K562 (cell line): Measurements from ENCODE around the gene RPS28. TPM values are rescaled to one million over a fixed set of nuclear protein-coding genes. Genes with fewer than 3 reads are reported as not detected.

Source experiments
- ATAC-seq: fragments of 200-7000 bp; cut with Tn5 transposase; 3 replicates; pipeline ENCODE4 v1.9.1; 2020; ENCODE audit warnings: moderate library complexity
- BruUV-seq: library from RNA; stranded (reverse); fragments of 400-500 nt; replicated peaks from 2 replicates; lab custom pipeline; 2021; lab: Mats Ljungman, UMichigan
- CTCF ChIA-PET: fragments of 300-600 bp; formaldehyde crosslinking; extraction: SDS; loops from one replicate; lab custom pipeline; 2021; ENCODE audit warnings: low intra/inter-chr PET ratio; lab: Yijun Ruan, JAX
- POLR2A ChIA-PET: fragments of 300-600, 350-650 bp; sonication (Branson Sonifier 250); formaldehyde crosslinking; extraction: SDS; loops from one replicate; lab custom pipeline; 2021; ENCODE audit warnings: antibody characterized with exemption, inconsistent platforms; lab: Yijun Ruan, JAX
- DNase-seq, 4 experiments: peaks; one replicate each; pipeline versions ENCODE4 v3.0.0 to v3.0.0-alpha.2; 2011 to 2018; ENCODE audit warnings: low spot score in 3 of 4, mixed read lengths in 3 of 4; ENCODE audit errors: extremely low read depth in 1 of 4
- FAIRE-seq: peaks from 2 replicates; lab custom pipeline; 2011; peaks lifted over from hg19 to GRCh38; lab: Jason Lieb, UNC
- H2AFZ ChIP-seq: 2 replicates; pipeline ENCODE4 v1.6.0; 2011; ENCODE audit warnings: low read depth, low read length, control low read depth, inconsistent platforms
- H3K27ac ChIP-seq: fragments of 200-600 bp; 3 replicates; pipeline ENCODE4 v1.8.0; 2011; ENCODE audit warnings: low read depth, mild to moderate bottlenecking, control low read depth, inconsistent platforms, low read length, moderate library complexity, mixed read lengths; ENCODE audit errors: extremely low read depth
- H3K27me3 ChIP-seq, 2 experiments: fragments of 300-600 bp in 1 of 2; 2 replicates in 1 of 2; 3 replicates in 1 of 2; pipeline versions ENCODE4 v1.6.0 to v1.8.0; 2011; ENCODE audit warnings: inconsistent platforms in 2 of 2, low read length in 2 of 2, mild to moderate bottlenecking in 1 of 2, mixed read lengths in 1 of 2, moderate library complexity in 1 of 2; ENCODE audit not compliant: control insufficient read depth in 2 of 2, insufficient read depth in 2 of 2
- H3K36me3 ChIP-seq: fragments of 300-600 bp; 3 replicates; pipeline ENCODE4 v1.8.0; 2011; ENCODE audit warnings: mild to moderate bottlenecking, low read length, inconsistent platforms; ENCODE audit not compliant: control insufficient read depth, insufficient read depth
- H3K4me1 ChIP-seq, 2 experiments: fragments of 200-600 bp in 1 of 2; replicated peaks in 1 of 2; 2 replicates in 1 of 2; 3 replicates in 1 of 2; pipeline versions ENCODE4 v1.5.1 to v1.8.0; 2011; ENCODE audit warnings: inconsistent platforms in 2 of 2, low read length in 2 of 2, mild to moderate bottlenecking in 1 of 2, mixed read lengths in 1 of 2, moderate library complexity in 1 of 2; ENCODE audit not compliant: control insufficient read depth in 2 of 2, insufficient read depth in 2 of 2
- H3K4me2 ChIP-seq: 2 replicates; pipeline ENCODE4 v1.6.1; 2011; ENCODE audit warnings: low read length, control low read depth, inconsistent platforms, mixed read lengths; ENCODE audit not compliant: insufficient read depth
- H3K4me3 ChIP-seq: fragments of 200-600 bp; sonication (generic), shearing (Covaris generic); 2 replicates; pipeline ENCODE4 v1.5.1; 2016; ENCODE audit warnings: control low read depth, inconsistent platforms
- H3K79me2 ChIP-seq: fragments of 200-600 bp; 3 replicates; pipeline ENCODE4 v1.8.0; 2011; ENCODE audit warnings: low read length, inconsistent platforms; ENCODE audit not compliant: control insufficient read depth, insufficient read depth
- H3K9ac ChIP-seq, 2 experiments: 2 replicates each; pipeline versions ENCODE4 v1.6.0 to v1.6.1; 2011; ENCODE audit warnings: low read depth in 2 of 2, low read length in 2 of 2, control low read depth in 1 of 2, inconsistent platforms in 1 of 2, mild to moderate bottlenecking in 1 of 2, mixed read lengths in 1 of 2; ENCODE audit not compliant: insufficient read depth in 1 of 2
- H3K9me1 ChIP-seq: one replicate; pipeline ENCODE4 v1.6.0; 2011; ENCODE audit warnings: inconsistent platforms, mild to moderate bottlenecking, low read length, moderate library complexity; ENCODE audit not compliant: control insufficient read depth, insufficient read depth
- H3K9me3 ChIP-seq: replicated peaks from 2 replicates; pipeline ENCODE4 v1.5.1; 2011; ENCODE audit warnings: low read depth, low read length, inconsistent platforms; ENCODE audit not compliant: control insufficient read depth, insufficient read depth
- H4K20me1 ChIP-seq: replicated peaks from 2 replicates; pipeline ENCODE4 v1.6.1; 2011; ENCODE audit warnings: low read length, inconsistent platforms, mixed read lengths; ENCODE audit not compliant: control insufficient read depth, insufficient read depth
- ADNP ChIP-seq: fragments of 200-800 bp; sonication (Bioruptor generic); IDR thresholded peaks from 2 replicates; pipeline ENCODE4 v1.6.1; 2016; ENCODE audit warnings: missing genetic modification characterization, missing compliant biosample characterization
- BHLHE40 ChIP-seq: IDR thresholded peaks from 2 replicates; pipeline ENCODE4 v1.6.1; 2011; ENCODE audit warnings: low read length, improper control_type of control experiment
- CTBP1 ChIP-seq: fragments of 450-650 bp; IDR thresholded peaks from 2 replicates; pipeline ENCODE4 v1.6.1; 2016; ENCODE audit warnings: borderline replicate concordance
- ELF2 ChIP-seq: fragments of 250-450 bp; sonication (Bioruptor Pico); IDR thresholded peaks from 2 replicates; pipeline ENCODE4 v1.5.0; 2021; ENCODE audit warnings: mild to moderate bottlenecking
- KDM1A ChIP-seq, 2 experiments: fragments of 450-650 bp; IDR thresholded peaks; 2 replicates each; pipeline ENCODE4 v1.6.1; 2016; ENCODE audit warnings: mild to moderate bottlenecking in 2 of 2
- KLF1 ChIP-seq: fragments of 450-650 bp; IDR thresholded peaks from 2 replicates; pipeline ENCODE4 v1.6.1; 2016; ENCODE audit warnings: missing genetic modification characterization, missing compliant biosample characterization
- MYNN ChIP-seq, 2 experiments: sonication (generic); formaldehyde crosslinking in 1 of 2; IDR thresholded peaks; 2 replicates each; pipeline versions ENCODE4 v1.5.0 to v1.6.1; 2016 to 2020; ENCODE audit warnings: antibody characterized with exemption in 1 of 2, missing genetic modification reagents in 1 of 2
- RBM25 ChIP-seq: fragments of 200-400 bp; formaldehyde crosslinking; IDR thresholded peaks from 2 replicates; pipeline ENCODE4 v1.6.1; 2018; ENCODE audit warnings: low read length, low read depth, moderate library complexity; ENCODE audit not compliant: severe bottlenecking
- RCOR1 ChIP-seq, 2 experiments: IDR thresholded peaks; 2 replicates each; pipeline ENCODE4 v1.6.1; 2012; ENCODE audit warnings: low read depth in 2 of 2, low read length in 2 of 2, borderline replicate concordance in 1 of 2, improper control_type of control experiment in 1 of 2
- SMARCA5 ChIP-seq: fragments of 450-650 bp; IDR thresholded peaks from 2 replicates; pipeline ENCODE4 v1.6.1; 2016
- TEAD4 ChIP-seq, 2 experiments: sonication (generic) in 1 of 2; formaldehyde crosslinking in 1 of 2; IDR thresholded peaks; 2 replicates each; pipeline versions ENCODE4 v1.6.1 to v1.8.0; 2012 to 2022; ENCODE audit warnings: borderline replicate concordance in 1 of 2, inconsistent platforms in 1 of 2, low read length in 1 of 2, mild to moderate bottlenecking in 1 of 2, missing genetic modification reagents in 1 of 2
- ZNF282 ChIP-seq: sonication (generic); formaldehyde crosslinking; IDR thresholded peaks from 2 replicates; pipeline ENCODE4 v1.8.1; 2023; ENCODE audit warnings: missing genetic modification reagents
- ZNF3 ChIP-seq: fragments of 250-450 bp; sonication (Bioruptor Pico); IDR thresholded peaks from 2 replicates; pipeline ENCODE4 v1.5.0; 2021; ENCODE audit warnings: mild to moderate bottlenecking, moderate library complexity
- ZNF384 ChIP-seq: IDR thresholded peaks from 2 replicates; pipeline ENCODE4 v1.6.1; 2012; ENCODE audit warnings: low read depth, low read length, improper control_type of control experiment
- ZNF431 ChIP-seq: sonication (generic); formaldehyde crosslinking; IDR thresholded peaks from 2 replicates; pipeline ENCODE4 v1.8.0; 2022; ENCODE audit warnings: mild to moderate bottlenecking, missing genetic modification reagents
- ZNF57 ChIP-seq: fragments of 450-650 bp; formaldehyde crosslinking; IDR thresholded peaks from 2 replicates; pipeline ENCODE4 v1.4.0; 2020; ENCODE audit warnings: mild to moderate bottlenecking, moderate library complexity
- ZNF584 ChIP-seq: fragments of 200-800 bp; sonication (Bioruptor generic); IDR thresholded peaks from 2 replicates; pipeline ENCODE4 v1.6.1; 2016; ENCODE audit warnings: low read depth, mild to moderate bottlenecking, missing genetic modification characterization, missing compliant biosample characterization
- ZNF75A ChIP-seq: fragments of 450-650 bp; formaldehyde crosslinking; IDR thresholded peaks from 2 replicates; pipeline ENCODE4 v1.4.0; 2020; ENCODE audit warnings: mild to moderate bottlenecking
- WGBS: fragments of 100-300 bp; shearing (Covaris generic); methylation state at CpG from one replicate; pipeline ENCODE4 v1.1.6; 2016; ENCODE audit warnings: low coverage, mixed read lengths; ENCODE audit not compliant: insufficient coverage; ENCODE audit errors: missing lambda C conversion rate; 5-methylcytosine and 5-hydroxymethylcytosine counted together
- in situ Hi-C: fragments of 300-500 bp; cut with MboI; formaldehyde crosslinking; loops from 4 replicates; pipeline ENCODE4 v1.15.0; 2018; ENCODE audit warnings: inconsistent platforms, mixed read lengths
- intact Hi-C: fragments of 100-400 bp; cut with micrococcal nuclease; formaldehyde crosslinking; loops from 2 replicates; pipeline ENCODE4 v1.14.2; 2022
- polyA plus RNA-seq, 8 experiments: library from polyadenylated mRNA; depleted of rRNA in 4 of 8; stranded (reverse) in 5 of 8; unstranded in 3 of 8; fragments of >200 nt; fragmentation: Nextera tagmentation in 2 of 8; fragmentation: Illumina TruSeq in 1 of 8; extraction: Ambion mirVana in 2 of 8; extraction: Trizol in 1 of 8; gene quantifications; 2 replicates each; pipeline versions ENCODE4 v1.2.1 to v1.2.3, GENCODE V29; 2011 to 2014; ENCODE audit warnings: inconsistent platforms in 1 of 8, missing spikeins in 1 of 8
- total RNA-seq, 7 experiments: library from RNA; depleted of rRNA in 6 of 7; stranded (reverse); fragments of >200 nt in 6 of 7; fragmentation: Illumina TruSeq in 2 of 7; extraction: Trizol in 2 of 7; gene quantifications; 2 replicates each; pipeline versions ENCODE4 v1.2.1 to v1.2.3, GENCODE V29; 2011 to 2021; ENCODE audit warnings: low replicate concordance in 1 of 7
- TF ChIP-seq, protein P1 (sequence below): IDR thresholded peaks from 2 replicates; pipeline ENCODE4 v1.6.1; 2012; ENCODE audit warnings: low read depth, low read length, improper control_type of control experiment, borderline replicate concordance
- TF ChIP-seq, protein P2 (sequence below), 2 experiments: fragments of 250-450 bp in 1 of 2; fragments of 450-650 bp in 1 of 2; sonication (Bioruptor Pico) in 1 of 2; IDR thresholded peaks; 2 replicates each; pipeline versions ENCODE4 v1.6.1 to v1.8.0; 2016 to 2021; ENCODE audit warnings: mild to moderate bottlenecking in 2 of 2, moderate library complexity in 2 of 2, missing compliant biosample characterization in 1 of 2, missing genetic modification characterization in 1 of 2
- TF ChIP-seq, protein P3 (sequence below): fragments of 450-650 bp; IDR thresholded peaks from 2 replicates; pipeline ENCODE4 v1.6.1; 2017; ENCODE audit warnings: mild to moderate bottlenecking, moderate library complexity

Gene RPS28
- total and polyA plus RNA-seq, 9 of the 15 experiments (the other 6 are each of a cell fraction or from before 2014, with no cell fraction given): 165 to 2,827 (median 1,303) TPM

DNA sequence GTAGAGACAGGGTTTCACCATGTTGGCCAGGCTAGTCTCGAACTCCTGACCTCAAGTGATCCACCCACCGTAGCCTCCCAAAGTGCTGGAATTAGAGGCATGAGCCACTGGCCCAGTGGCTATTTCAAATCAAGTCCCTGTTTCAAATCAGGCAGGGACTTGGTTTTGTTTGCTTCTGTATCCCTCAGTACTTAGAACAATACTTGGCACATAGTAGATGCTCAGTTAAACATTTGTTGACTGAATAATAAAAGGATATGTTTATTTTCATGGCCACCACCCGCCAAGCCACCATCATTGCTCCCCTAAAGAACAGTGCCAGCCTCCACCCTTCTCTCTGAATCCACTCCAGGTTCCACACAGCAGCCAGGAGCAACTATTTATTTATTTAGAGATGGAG, 4.2 kb downstream of the RPS28 start:
- H3K36me3 ChIP-seq: peaks cover 35% of the 10 kb centered on the region
- CTCF ChIA-PET: interaction anchor here (0.6 kb wide), 1 partner anchor 26 kb away, joined by 5 read pairs; no protein-coding TSS in a partner anchor
- ATAC-seq (no peak), DNase-seq (no peak), FAIRE-seq (no peak)
- H3K27ac ChIP-seq: no peak overlapping the region
- BruUV-seq: no TSS peak
- no peak overlapping the region for H3K4me3 ChIP-seq
- H3K27me3 ChIP-seq: no peaks in the 10 kb centered on the region
- peaks cover 36% of the 10 kb centered on the region for H3K79me2 ChIP-seq
- no peaks in the 10 kb centered on the region for H3K9me1 ChIP-seq
- no peak overlapping the region for H3K4me2 ChIP-seq
- in situ Hi-C loops (no loop called here), intact Hi-C loops (loop anchor here (10.0 kb wide), 1 partner anchor 61 kb away; no protein-coding TSS in a partner anchor)
- POLR2A ChIA-PET: interaction anchor here (0.6 to 0.9 kb wide), 3 partner anchors 19 to 209 kb away, joined by 3 read pairs; no protein-coding TSS in a partner anchor
- H3K9ac ChIP-seq: no peak overlapping the region
- H2AFZ ChIP-seq: no peak overlapping the region
- H3K4me1 ChIP-seq: peaks cover 17 to 22% of the 10 kb centered on the region in 2 experiments
- H4K20me1 ChIP-seq: peaks cover 26% of the 10 kb centered on the region; the same call in 1 of the 2 replicates
- no peaks in the 10 kb centered on the region for H3K9me3 ChIP-seq
- 61% methylated on average over 3 of the region's 3 CpGs for WGBS
- peak; percentile 81 for TF ChIP-seq SMARCA5
- TF ChIP-seq TEAD4 (IDR thresholded peaks at IDR 0.05; ENCODE audit: low read length): no peak
- TF ChIP-seq TEAD4 (CRISPR knock-in tag; IDR thresholded peaks at IDR 0.05; ENCODE audit: borderline replicate concordance): no peak
- no peak for TF ChIP-seq ZNF384
- TF ChIP-seq RBM25: peak; percentile 84
- TF ChIP-seq ELF2 (CRISPR knock-in tag): no peak
- TF ChIP-seq, protein P1, sequence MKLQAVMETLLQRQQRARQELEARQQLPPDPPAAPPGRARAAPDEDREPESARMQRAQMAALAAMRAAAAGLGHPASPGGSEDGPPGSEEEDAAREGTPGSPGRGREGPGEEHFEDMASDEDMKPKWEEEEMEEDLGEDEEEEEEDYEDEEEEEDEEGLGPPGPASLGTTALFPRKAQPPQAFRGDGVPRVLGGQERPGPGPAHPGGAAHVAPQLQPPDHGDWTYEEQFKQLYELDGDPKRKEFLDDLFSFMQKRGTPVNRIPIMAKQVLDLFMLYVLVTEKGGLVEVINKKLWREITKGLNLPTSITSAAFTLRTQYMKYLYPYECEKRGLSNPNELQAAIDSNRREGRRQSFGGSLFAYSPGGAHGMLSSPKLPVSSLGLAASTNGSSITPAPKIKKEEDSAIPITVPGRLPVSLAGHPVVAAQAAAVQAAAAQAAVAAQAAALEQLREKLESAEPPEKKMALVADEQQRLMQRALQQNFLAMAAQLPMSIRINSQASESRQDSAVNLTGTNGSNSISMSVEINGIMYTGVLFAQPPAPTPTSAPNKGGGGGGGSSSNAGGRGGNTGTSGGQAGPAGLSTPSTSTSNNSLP: no peak
- TF ChIP-seq KDM1A (IDR thresholded peaks at IDR 0.05): peak; percentile 35 to 67; a peak in 3 of 4 replicates
- TF ChIP-seq CTBP1: no peak
- peak; percentile 100 for TF ChIP-seq ZNF3 (CRISPR knock-in tag)
- no peak for TF ChIP-seq MYNN (IDR thresholded peaks at IDR 0.05)
- TF ChIP-seq MYNN (CRISPR knock-in tag; IDR thresholded peaks at IDR 0.05): no peak
- no peak for TF ChIP-seq ZNF282 (CRISPR knock-in tag)
- TF ChIP-seq, protein P2, sequence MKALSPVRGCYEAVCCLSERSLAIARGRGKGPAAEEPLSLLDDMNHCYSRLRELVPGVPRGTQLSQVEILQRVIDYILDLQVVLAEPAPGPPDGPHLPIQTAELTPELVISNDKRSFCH (CRISPR knock-in tag; IDR thresholded peaks at IDR 0.05): no peak
- TF ChIP-seq, protein P2 (tag; IDR thresholded peaks at IDR 0.05): no peak
- TF ChIP-seq KLF1: no peak
- no peak for TF ChIP-seq ZNF57
- TF ChIP-seq RCOR1 (IDR thresholded peaks at IDR 0.05; ENCODE audit: borderline replicate concordance in 1 of 2, low read depth in 2 of 2, low read length in 2 of 2): 0 out of 4 replicates have a peak, but pooled peaks of 1 of the 2 experiments have one; percentile 9
- TF ChIP-seq BHLHE40: no peak
- TF ChIP-seq, protein P3, sequence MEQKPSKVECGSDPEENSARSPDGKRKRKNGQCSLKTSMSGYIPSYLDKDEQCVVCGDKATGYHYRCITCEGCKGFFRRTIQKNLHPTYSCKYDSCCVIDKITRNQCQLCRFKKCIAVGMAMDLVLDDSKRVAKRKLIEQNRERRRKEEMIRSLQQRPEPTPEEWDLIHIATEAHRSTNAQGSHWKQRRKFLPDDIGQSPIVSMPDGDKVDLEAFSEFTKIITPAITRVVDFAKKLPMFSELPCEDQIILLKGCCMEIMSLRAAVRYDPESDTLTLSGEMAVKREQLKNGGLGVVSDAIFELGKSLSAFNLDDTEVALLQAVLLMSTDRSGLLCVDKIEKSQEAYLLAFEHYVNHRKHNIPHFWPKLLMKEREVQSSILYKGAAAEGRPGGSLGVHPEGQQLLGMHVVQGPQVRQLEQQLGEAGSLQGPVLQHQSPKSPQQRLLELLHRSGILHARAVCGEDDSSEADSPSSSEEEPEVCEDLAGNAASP: no peak
- no peak for TF ChIP-seq ZNF584
- TF ChIP-seq ZNF75A: no peak
- no peak for TF ChIP-seq ZNF431
- 0 out of 2 replicates have a peak, but pooled peaks have one; percentile 53 for TF ChIP-seq ADNP (tag)
